ENCODE measurements around the gene PDZRN3.

Gene PDZRN3

DNA sequence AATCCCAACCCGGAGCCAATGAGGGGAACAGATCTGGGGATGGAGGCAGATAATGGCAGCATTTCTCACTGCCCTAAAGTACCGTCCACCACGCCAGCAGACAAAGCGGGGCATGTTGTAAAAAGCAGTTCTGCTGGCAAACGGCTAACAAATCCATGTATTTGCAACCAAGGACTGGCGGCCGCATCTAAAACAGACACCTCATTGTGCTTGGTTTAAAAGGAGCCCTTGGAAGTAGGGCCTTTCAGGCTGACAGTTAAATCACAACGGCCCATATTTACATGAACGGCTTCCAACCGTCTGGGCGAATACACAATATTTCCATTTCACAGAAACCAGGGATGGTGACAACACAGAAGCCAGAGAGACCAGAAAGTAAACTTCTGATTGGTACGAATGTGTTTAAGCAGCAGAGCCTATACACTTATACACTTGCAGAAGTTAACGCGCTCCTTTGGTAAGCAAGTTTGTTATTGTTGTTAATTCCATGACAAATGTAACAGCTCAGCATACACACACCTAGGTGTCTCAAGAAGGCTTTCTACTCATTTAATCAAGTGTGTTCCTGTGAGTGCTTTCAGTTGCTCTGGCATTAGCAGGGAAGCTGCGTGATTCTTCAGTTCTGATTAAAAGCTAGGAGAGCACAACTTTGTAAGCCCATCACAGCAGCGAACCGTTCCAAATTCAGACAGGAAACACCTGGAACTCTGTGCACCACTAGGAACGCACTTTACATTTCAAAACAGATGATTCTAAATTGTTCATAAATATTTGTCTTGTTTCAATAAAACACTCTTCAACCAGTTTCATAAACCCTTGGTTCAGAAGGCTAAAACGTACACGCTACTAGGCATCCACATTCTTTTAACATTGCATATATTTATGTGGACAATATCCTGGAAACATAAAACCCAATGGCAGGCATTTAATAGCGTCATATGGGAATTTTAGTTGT, 112.9 kb downstream of the PDZRN3 start:
- Histone ChIP-seq H3K27me3 (ENCODE audit: control insufficient read depth, insufficient read depth, low read length) (no peaks in the 10 kb centered on the region), H3K9me3 (replicated peaks; ENCODE audit: low read length) (no peaks in the 10 kb centered on the region), H3K9ac (ENCODE audit: low read depth, low read length) (no peak overlapping the region), H3K4me1 (ENCODE audit: control insufficient read depth, insufficient read depth, low read length) (peaks cover 9% of the 10 kb centered on the region), H3K4me3 (ENCODE audit: low read length) (no peak overlapping the region), H3K36me3 (ENCODE audit: insufficient read depth, low read length) (no peaks in the 10 kb centered on the region), H3K4me2 (ENCODE audit: low read length) (no peak overlapping the region)

DNA sequence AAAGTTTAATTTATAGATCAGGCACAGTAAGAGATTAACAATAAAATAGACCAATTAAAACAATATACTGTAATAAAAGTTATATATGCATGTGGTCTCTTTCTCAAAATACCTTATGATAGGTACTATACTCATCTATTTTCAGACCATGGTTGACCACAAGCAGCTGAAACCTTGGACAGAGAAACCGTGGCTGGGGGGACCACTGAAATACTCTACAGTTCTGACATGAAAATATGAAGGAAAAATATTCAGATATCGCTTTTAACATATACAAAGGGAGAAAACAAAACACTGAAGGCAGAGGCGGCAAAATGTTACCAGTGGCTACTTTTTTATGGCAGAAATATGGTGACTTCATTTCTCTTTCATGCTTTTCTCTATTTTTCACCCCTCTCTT, 114.0 kb downstream of the PDZRN3 start:
- H3K4me3 ChIP-seq (ENCODE audit: low read length), result no peak overlapping the region
- H3K4me1 ChIP-seq (ENCODE audit: control insufficient read depth, insufficient read depth, low read length), result peaks cover 9% of the 10 kb centered on the region
- no peak overlapping the region for H3K4me2 ChIP-seq (ENCODE audit: low read length)
- H3K9me3 ChIP-seq (replicated peaks; ENCODE audit: low read length), result no peaks in the 10 kb centered on the region
- H3K36me3 ChIP-seq (ENCODE audit: insufficient read depth, low read length), result no peaks in the 10 kb centered on the region
- H3K9ac ChIP-seq (ENCODE audit: low read depth, low read length), result no peak overlapping the region
- H3K27me3 ChIP-seq (ENCODE audit: control insufficient read depth, insufficient read depth, low read length), result no peaks in the 10 kb centered on the region

DNA sequence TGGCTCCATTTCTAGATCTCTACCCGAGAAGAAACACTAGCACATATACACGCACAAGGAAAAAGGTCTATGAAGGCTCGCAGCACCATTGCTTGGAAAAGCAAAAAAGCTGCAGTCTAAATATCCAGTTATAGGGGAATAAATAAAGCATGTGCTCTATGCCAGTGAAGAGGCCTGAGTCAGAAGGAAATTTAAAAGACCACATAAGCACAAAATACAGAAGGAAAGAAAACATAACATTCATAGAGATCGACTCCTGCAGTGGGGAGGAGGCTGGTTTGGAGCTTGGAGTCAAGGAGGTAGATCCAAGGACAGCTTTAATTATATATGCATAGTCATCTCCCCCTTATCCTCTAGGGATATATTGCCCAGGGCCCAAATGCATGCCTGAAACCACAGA, 114.4 kb downstream of the PDZRN3 start:
- H3K4me2 ChIP-seq (ENCODE audit: low read length), result no peak overlapping the region
- H3K4me1 ChIP-seq (ENCODE audit: control insufficient read depth, insufficient read depth, low read length), result peaks cover 9% of the 10 kb centered on the region
- H3K36me3 ChIP-seq (ENCODE audit: insufficient read depth, low read length), result no peaks in the 10 kb centered on the region
- no peaks in the 10 kb centered on the region for H3K27me3 ChIP-seq (ENCODE audit: control insufficient read depth, insufficient read depth, low read length)
- H3K9me3 ChIP-seq (replicated peaks; ENCODE audit: low read length), result no peaks in the 10 kb centered on the region
- no peak overlapping the region for H3K4me3 ChIP-seq (ENCODE audit: low read length)
- H3K9ac ChIP-seq (ENCODE audit: low read depth, low read length), result no peak overlapping the region

DNA sequence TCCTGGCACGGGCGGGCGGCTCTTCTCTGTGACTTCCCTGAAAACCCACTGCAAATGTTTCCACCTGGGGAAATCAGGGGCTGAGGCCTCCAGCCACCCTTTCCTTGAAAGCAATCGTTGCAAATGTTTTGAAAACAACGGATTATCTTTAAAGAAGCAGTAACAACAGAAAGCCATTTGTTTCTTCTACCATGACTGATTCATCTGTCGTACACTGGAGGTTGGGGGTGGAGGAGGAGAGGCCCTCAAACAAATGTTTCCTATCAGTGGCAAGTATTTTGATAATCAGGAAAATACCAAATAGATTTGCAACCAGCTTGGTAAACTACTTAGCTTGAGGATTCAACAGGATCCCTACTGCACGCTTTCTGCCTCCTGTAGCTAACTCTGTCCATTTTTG, 114.9 kb downstream of the PDZRN3 start:
- Histone ChIP-seq H3K36me3 (ENCODE audit: insufficient read depth, low read length) (no peaks in the 10 kb centered on the region), H3K9me3 (replicated peaks; ENCODE audit: low read length) (no peaks in the 10 kb centered on the region), H3K4me3 (ENCODE audit: low read length) (no peak overlapping the region), H3K27me3 (ENCODE audit: control insufficient read depth, insufficient read depth, low read length) (no peaks in the 10 kb centered on the region), H3K4me2 (ENCODE audit: low read length) (no peak overlapping the region), H3K4me1 (ENCODE audit: control insufficient read depth, insufficient read depth, low read length) (peaks cover 9% of the 10 kb centered on the region), H3K9ac (ENCODE audit: low read depth, low read length) (no peak overlapping the region)

DNA sequence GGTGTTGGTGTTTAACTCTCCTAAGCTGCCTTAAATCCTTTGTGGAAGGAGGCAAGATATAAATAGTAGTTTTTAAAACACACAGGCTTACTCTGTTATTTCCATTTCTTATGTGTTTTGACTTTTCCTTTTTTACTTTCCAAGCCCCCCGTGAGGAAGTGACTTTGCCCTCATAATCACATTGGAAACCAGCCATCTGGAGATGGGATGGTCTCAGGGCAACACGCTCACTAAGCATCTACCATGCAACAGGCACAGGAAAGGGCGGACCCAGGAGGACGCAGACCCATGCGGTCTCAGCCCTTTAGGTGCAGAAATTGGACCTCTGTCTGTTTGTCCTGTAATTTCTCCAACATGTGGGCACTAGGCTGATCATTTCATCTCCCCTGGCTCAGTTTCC, 115.7 kb downstream of the PDZRN3 start:
- no peaks in the 10 kb centered on the region for H3K27me3 ChIP-seq (ENCODE audit: control insufficient read depth, insufficient read depth, low read length)
- H3K4me1 ChIP-seq (ENCODE audit: control insufficient read depth, insufficient read depth, low read length), result peaks cover 9% of the 10 kb centered on the region
- no peaks in the 10 kb centered on the region for H3K9me3 ChIP-seq (replicated peaks; ENCODE audit: low read length)
- H3K9ac ChIP-seq (ENCODE audit: low read depth, low read length), result no peak overlapping the region
- H3K4me3 ChIP-seq (ENCODE audit: low read length), result no peak overlapping the region
- H3K36me3 ChIP-seq (ENCODE audit: insufficient read depth, low read length), result no peaks in the 10 kb centered on the region
- H3K4me2 ChIP-seq (ENCODE audit: low read length), result no peak overlapping the region

DNA sequence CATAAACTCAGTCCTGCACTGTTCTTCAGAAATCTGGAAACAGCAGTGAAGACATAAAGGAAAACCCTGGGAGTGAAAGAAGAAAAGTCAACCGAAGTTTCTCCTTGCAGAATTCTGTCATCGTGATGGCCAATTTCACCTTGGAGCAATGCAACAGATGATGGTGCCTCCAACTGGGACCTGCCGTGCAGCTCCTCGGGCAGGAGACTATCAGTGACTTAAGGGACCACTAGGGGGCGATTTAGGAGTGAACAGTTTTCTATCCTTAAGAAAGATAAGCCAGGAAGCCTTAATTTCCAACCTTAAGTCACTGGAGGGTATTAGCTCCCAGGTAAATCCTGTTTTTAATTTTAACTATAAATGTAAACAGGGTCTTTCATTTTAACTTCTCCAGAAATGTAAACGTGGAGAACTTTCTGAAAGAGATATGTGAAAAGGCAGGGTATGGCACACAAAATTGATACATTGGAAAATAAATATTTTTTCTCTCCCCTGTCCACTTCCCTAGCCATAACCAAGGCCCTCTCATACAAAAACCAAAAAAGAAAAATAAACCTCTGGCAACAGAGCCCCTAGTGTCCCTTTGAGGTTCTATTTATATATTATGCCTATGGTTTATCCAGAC, 116.3 kb downstream of the PDZRN3 start:
- Histone ChIP-seq H3K36me3 (ENCODE audit: insufficient read depth, low read length) (no peaks in the 10 kb centered on the region), H3K4me3 (ENCODE audit: low read length) (no peak overlapping the region), H3K9ac (ENCODE audit: low read depth, low read length) (no peak overlapping the region), H3K4me2 (ENCODE audit: low read length) (no peak overlapping the region), H3K9me3 (replicated peaks; ENCODE audit: low read length) (no peaks in the 10 kb centered on the region), H3K27me3 (ENCODE audit: control insufficient read depth, insufficient read depth, low read length) (no peaks in the 10 kb centered on the region), H3K4me1 (ENCODE audit: control insufficient read depth, insufficient read depth, low read length) (peaks cover 15% of the 10 kb centered on the region)

DNA sequence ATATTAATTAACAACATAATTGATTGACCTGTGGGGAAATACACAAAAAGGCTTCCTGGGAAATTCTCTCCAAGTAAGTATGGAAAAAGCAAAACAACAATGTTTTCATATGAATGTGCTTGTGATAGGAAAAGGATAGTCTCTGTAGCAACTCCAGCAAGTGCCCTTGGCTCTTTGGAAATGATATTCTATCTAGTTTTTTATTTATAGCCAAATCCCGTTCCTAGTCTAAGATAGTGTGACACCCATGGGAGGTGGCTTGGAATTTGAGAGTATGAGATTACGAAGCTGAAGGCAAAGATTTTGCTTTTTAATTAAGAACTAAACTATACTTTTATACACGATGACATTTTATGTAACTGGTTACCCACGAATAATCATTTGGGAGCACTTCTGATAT, 119.9 kb downstream of the PDZRN3 start:
- H3K4me1 ChIP-seq (ENCODE audit: control insufficient read depth, insufficient read depth, low read length), result peaks cover 16% of the 10 kb centered on the region

DNA sequence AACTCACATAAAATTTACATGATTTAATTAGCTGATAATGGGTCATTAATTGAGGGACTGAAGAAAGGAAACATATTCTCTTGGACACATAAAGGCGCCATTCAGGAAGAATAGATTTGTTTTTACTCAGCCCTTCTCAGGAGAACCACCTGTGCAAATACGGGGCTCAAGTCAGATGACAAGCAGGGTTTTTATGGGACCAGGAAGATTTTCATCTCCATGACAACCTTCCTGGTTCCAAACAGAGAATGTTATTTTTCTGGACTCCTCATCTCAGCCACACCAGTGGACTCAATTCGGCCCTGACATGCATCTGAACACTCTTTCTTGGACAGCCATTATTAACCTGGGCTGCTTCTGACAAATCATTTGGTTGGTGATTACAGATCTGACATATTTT, 120.5 kb downstream of the PDZRN3 start:
- Histone ChIP-seq H3K9ac (ENCODE audit: low read depth, low read length) (no peak overlapping the region), H3K4me3 (ENCODE audit: low read length) (no peak overlapping the region), H3K9me3 (replicated peaks; ENCODE audit: low read length) (no peaks in the 10 kb centered on the region), H3K27me3 (ENCODE audit: control insufficient read depth, insufficient read depth, low read length) (no peaks in the 10 kb centered on the region), H3K4me2 (ENCODE audit: low read length) (no peak overlapping the region), H3K4me1 (ENCODE audit: control insufficient read depth, insufficient read depth, low read length) (peaks cover 13% of the 10 kb centered on the region), H3K36me3 (ENCODE audit: insufficient read depth, low read length) (no peaks in the 10 kb centered on the region)

More for the DNA sequence above, 119.9 kb downstream of the PDZRN3 start:
- H3K4me3 ChIP-seq (ENCODE audit: low read length), result no peak overlapping the region
- no peaks in the 10 kb centered on the region for H3K9me3 ChIP-seq (replicated peaks; ENCODE audit: low read length)
- no peak overlapping the region for H3K9ac ChIP-seq (ENCODE audit: low read depth, low read length)
- no peaks in the 10 kb centered on the region for H3K36me3 ChIP-seq (ENCODE audit: insufficient read depth, low read length)
- H3K27me3 ChIP-seq (ENCODE audit: control insufficient read depth, insufficient read depth, low read length), result no peaks in the 10 kb centered on the region
- no peak overlapping the region for H3K4me2 ChIP-seq (ENCODE audit: low read length)

DNA sequence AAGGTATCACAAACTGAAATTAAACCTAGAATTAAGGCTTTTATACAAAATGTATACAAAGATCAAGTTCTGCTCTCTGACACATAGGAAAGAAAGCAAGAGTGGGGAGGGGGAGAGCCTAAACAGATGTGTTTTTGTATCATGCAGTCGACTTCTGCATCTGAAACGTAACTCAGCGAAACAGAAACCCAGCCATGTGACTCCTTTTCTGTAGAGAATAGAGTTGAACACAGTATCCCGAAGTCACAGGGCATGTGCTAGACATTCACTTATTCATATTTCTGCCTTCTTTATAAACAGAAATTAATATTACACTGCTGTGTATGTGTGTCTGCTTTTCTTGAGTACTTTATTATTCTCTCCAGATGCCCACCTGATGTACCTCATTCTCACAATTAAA, 121.0 kb downstream of the PDZRN3 start:
- no peaks in the 10 kb centered on the region for H3K36me3 ChIP-seq (ENCODE audit: insufficient read depth, low read length)
- H3K4me3 ChIP-seq (ENCODE audit: low read length), result no peak overlapping the region
- H3K27me3 ChIP-seq (ENCODE audit: control insufficient read depth, insufficient read depth, low read length), result no peaks in the 10 kb centered on the region
- peaks cover 13% of the 10 kb centered on the region for H3K4me1 ChIP-seq (ENCODE audit: control insufficient read depth, insufficient read depth, low read length)
- H3K9me3 ChIP-seq (replicated peaks; ENCODE audit: low read length), result no peaks in the 10 kb centered on the region
- peak overlapping the region; percentile 35 for H3K4me2 ChIP-seq (ENCODE audit: low read length)
- peak overlapping the region; percentile 24 for H3K9ac ChIP-seq (ENCODE audit: low read depth, low read length)

DNA sequence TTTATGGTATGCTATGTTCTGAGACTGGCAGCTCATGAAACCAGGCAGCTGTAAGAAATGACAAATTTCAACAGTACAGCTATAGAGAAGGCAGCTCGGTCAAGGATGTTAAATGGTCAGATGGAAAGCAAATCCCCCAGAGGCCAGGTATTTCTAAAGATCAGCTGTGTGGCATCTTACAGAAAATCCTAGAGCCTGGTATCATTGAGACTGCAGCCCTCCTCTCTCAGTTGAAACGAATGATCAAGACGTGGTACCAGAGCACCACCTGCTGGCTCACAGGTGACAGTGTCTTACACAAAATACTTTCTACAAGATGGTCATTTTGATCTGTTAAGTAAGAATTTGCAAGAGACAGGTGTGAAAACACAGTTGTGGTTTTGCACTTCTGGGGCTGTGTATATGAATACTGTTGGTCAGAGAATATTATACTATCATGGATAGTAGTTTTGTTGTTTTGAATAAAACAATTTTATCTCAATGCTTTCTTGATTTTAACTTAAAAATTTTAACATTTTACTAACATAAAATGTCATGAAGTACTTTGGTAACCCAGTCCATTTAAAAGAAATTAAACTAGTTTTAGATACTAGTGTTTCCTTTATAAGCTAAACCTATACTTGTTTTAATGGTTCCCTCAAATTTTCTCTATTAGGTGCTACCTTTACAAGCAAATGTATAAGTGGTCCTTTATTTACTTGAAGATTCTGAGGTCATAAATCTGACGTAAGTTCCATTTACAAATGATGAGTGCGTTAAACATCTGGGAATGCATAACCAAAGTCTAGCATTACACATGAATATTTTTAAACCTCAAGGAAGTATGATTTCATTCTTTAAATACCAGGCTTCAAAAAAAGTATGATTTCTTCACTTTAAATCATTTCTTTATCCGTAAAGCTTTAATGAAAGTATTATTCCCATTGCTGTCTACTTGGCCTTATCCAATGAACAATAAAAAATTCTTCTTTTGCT, 121.8 kb downstream of the PDZRN3 start:
- H3K27me3 ChIP-seq (ENCODE audit: control insufficient read depth, insufficient read depth, low read length), result no peaks in the 10 kb centered on the region
- H3K4me2 ChIP-seq (ENCODE audit: low read length), result peak overlapping the region; percentile 35
- H3K4me3 ChIP-seq (ENCODE audit: low read length), result no peak overlapping the region
- peaks cover 13% of the 10 kb centered on the region for H3K4me1 ChIP-seq (ENCODE audit: control insufficient read depth, insufficient read depth, low read length)
- H3K9ac ChIP-seq (ENCODE audit: low read depth, low read length), result peak overlapping the region; percentile 24
- H3K36me3 ChIP-seq (ENCODE audit: insufficient read depth, low read length), result no peaks in the 10 kb centered on the region
- H3K9me3 ChIP-seq (replicated peaks; ENCODE audit: low read length), result no peaks in the 10 kb centered on the region

DNA sequence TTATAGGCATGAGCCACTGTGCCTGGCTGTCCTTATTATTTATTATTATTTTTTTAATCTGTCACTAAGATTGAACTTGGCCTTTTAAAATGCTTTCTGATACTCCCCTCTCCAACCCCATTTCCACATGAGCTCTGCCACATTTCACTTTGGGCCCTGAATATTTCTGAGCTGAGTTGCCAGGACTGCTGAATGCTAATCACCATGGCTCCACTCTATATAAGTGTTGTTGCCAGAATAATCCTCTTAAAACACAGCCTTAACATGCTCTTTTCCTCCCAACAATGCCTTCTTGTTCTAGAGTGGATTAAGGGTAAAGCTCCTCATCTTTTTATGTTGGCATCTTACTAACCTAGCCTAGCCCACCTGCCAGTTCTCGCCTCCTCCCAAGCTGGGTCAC, 124.4 kb downstream of the PDZRN3 start:
- Histone ChIP-seq H3K9me3 (replicated peaks; ENCODE audit: low read length) (no peaks in the 10 kb centered on the region), H3K4me1 (ENCODE audit: control insufficient read depth, insufficient read depth, low read length) (peaks cover 13% of the 10 kb centered on the region), H3K4me3 (ENCODE audit: low read length) (no peak overlapping the region), H3K9ac (ENCODE audit: low read depth, low read length) (no peak overlapping the region), H3K36me3 (ENCODE audit: insufficient read depth, low read length) (no peaks in the 10 kb centered on the region), H3K27me3 (ENCODE audit: control insufficient read depth, insufficient read depth, low read length) (no peaks in the 10 kb centered on the region), H3K4me2 (ENCODE audit: low read length) (no peak overlapping the region)
